CD14-positive monocyte (primary cell): ENCODE measurements around the gene TGM4. TPM values are rescaled to one million over a fixed set of nuclear protein-coding genes. Genes with fewer than 3 reads are reported as not detected.

ENCODE experiments used
- DNase-seq, 3 donors: peaks; one replicate each; pipeline ENCODE4 v3.0.0-alpha.2; 2011 to 2022
- H2AFZ ChIP-seq: 2 replicates; pipeline ENCODE4 v1.6.0; 2012; ENCODE audit warnings: mild to moderate bottlenecking, low read depth, low read length, inconsistent platforms; ENCODE audit not compliant: insufficient read depth, poor library complexity, severe bottlenecking
- H3K27ac ChIP-seq, 2 donors: 1 replicate in 1 of 2; 2 replicates in 1 of 2; pipeline ENCODE4 v1.5.1; 2012 to 2013; ENCODE audit warnings: low read length in 2 of 2, control low read depth in 1 of 2, inconsistent platforms in 1 of 2, low read depth in 1 of 2, mild to moderate bottlenecking in 1 of 2
- H3K27me3 ChIP-seq, 2 donors: one replicate each; pipeline versions ENCODE4 v1.6.0 to v1.6.1; 2011 to 2013; ENCODE audit warnings: low read length in 2 of 2; ENCODE audit not compliant: control insufficient read depth in 2 of 2, insufficient read depth in 2 of 2
- H3K36me3 ChIP-seq, 2 donors: replicated peaks in 1 of 2; 1 replicate in 1 of 2; 2 replicates in 1 of 2; pipeline versions ENCODE4 v1.5.1 to v1.6.1; 2012 to 2013; ENCODE audit warnings: low read length in 2 of 2, control low read depth in 1 of 2, inconsistent platforms in 1 of 2, mild to moderate bottlenecking in 1 of 2; ENCODE audit not compliant: insufficient read depth in 2 of 2, control insufficient read depth in 1 of 2
- H3K4me1 ChIP-seq, 2 donors: 1 replicate in 1 of 2; 2 replicates in 1 of 2; pipeline versions ENCODE4 v1.5.1 to v1.6.1; 2012 to 2013; ENCODE audit warnings: low read length in 2 of 2, control low read depth in 1 of 2, inconsistent platforms in 1 of 2, mild to moderate bottlenecking in 1 of 2, moderate library complexity in 1 of 2; ENCODE audit not compliant: insufficient read depth in 2 of 2, control insufficient read depth in 1 of 2
- H3K4me2 ChIP-seq: replicated peaks from 2 replicates; pipeline ENCODE3; 2012; ENCODE audit warnings: low read length, moderate library complexity, mild to moderate bottlenecking; ENCODE audit not compliant: poor library complexity, severe bottlenecking; ENCODE audit errors: extremely low read depth
- H3K4me3 ChIP-seq, 3 experiments: fragments of 200-600 bp in 1 of 3; sonication (generic) in 1 of 3; replicated peaks in 1 of 3; 1 replicate in 2 of 3; 2 replicates in 1 of 3; pipeline ENCODE4 v1.5.1; 2011 to 2013; ENCODE audit warnings: low read length in 3 of 3, mild to moderate bottlenecking in 3 of 3, control low read depth in 2 of 3, low read depth in 2 of 3, inconsistent platforms in 1 of 3, moderate library complexity in 1 of 3
- H3K79me2 ChIP-seq: 2 replicates; pipeline ENCODE4 v1.6.0; 2012; ENCODE audit warnings: mild to moderate bottlenecking, control low read depth, inconsistent platforms, low read length, moderate library complexity; ENCODE audit not compliant: insufficient read depth
- H3K9ac ChIP-seq: 2 replicates; pipeline ENCODE4 v1.6.0; 2017; ENCODE audit warnings: low read length, mild to moderate bottlenecking; ENCODE audit not compliant: insufficient read depth, poor library complexity, severe bottlenecking
- H3K9me3 ChIP-seq, 2 donors: replicated peaks in 1 of 2; 1 replicate in 1 of 2; 2 replicates in 1 of 2; pipeline versions ENCODE4 v1.5.1 to v1.6.1; 2012 to 2013; ENCODE audit warnings: low read length in 2 of 2, control low read depth in 1 of 2; ENCODE audit not compliant: control insufficient read depth in 1 of 2, insufficient read depth in 1 of 2
- H4K20me1 ChIP-seq: 2 replicates; pipeline ENCODE4 v1.6.0; 2012; ENCODE audit warnings: mild to moderate bottlenecking, low read length, control low read depth, moderate library complexity; ENCODE audit not compliant: insufficient read depth
- H3K27ac Mint-ChIP-seq, 7 donors: one replicate each; pipeline ENCODE4 v1.8.0; 2020; ENCODE audit warnings: mild to moderate bottlenecking in 7 of 7, mixed read lengths in 7 of 7, moderate library complexity in 6 of 7, inconsistent platforms in 2 of 7
- H3K27me3 Mint-ChIP-seq, 3 donors: one replicate each; pipeline ENCODE4 v1.8.0; 2021 to 2022; ENCODE audit warnings: low read depth in 3 of 3, mild to moderate bottlenecking in 3 of 3, mixed read lengths in 3 of 3, moderate library complexity in 3 of 3, inconsistent platforms in 1 of 3
- H3K36me3 Mint-ChIP-seq, 2 donors: one replicate each; pipeline ENCODE4 v1.8.0; 2020; ENCODE audit warnings: mixed read lengths in 2 of 2, inconsistent platforms in 1 of 2, mild to moderate bottlenecking in 1 of 2
- H3K4me1 Mint-ChIP-seq: one replicate; pipeline ENCODE4 v1.8.0; 2020; ENCODE audit warnings: mild to moderate bottlenecking, mixed read lengths
- H3K4me3 Mint-ChIP-seq, 2 donors: one replicate each; pipeline ENCODE4 v1.8.0; 2020; ENCODE audit warnings: mild to moderate bottlenecking in 2 of 2, mixed read lengths in 2 of 2, moderate library complexity in 1 of 2
- H3K9me3 Mint-ChIP-seq, 7 donors: one replicate each; pipeline ENCODE4 v1.8.0; 2020 to 2022; ENCODE audit warnings: mixed read lengths in 7 of 7, mild to moderate bottlenecking in 6 of 7, moderate library complexity in 6 of 7, inconsistent platforms in 2 of 7
- WGBS: methylation state at CpG from one replicate; pipeline ENCODE4 v1.1.5; 2013; ENCODE audit warnings: missing lambda C conversion rate; ENCODE audit not compliant: insufficient coverage; 5-methylcytosine and 5-hydroxymethylcytosine counted together
- intact Hi-C, 2 donors: fragments of 100-400 bp; cut with micrococcal nuclease; formaldehyde crosslinking; loops; one replicate each; pipeline versions ENCODE4 v1.15.0 to v1.15.1; 2023
- polyA plus RNA-seq, 3 donors: library from polyadenylated mRNA; depleted of rRNA in 1 of 3; unstranded in 2 of 3; stranded (reverse) in 1 of 3; fragments of 300-500 nt in 2 of 3; fragments of >200 nt in 1 of 3; fragmentation: Illumina TruSeq in 2 of 3; gene quantifications; 1 replicate in 2 of 3; 2 replicates in 1 of 3; pipeline ENCODE4 v1.2.3, GENCODE V29; 2012 to 2021
- TF ChIP-seq, protein P1 (sequence below): fragments of 200-600 bp; IDR thresholded peaks from one replicate; pipeline ENCODE4 v1.8.0; 2022; ENCODE audit warnings: antibody characterized with exemption, mild to moderate bottlenecking

TGM4 gene
- polyA plus RNA-seq, 3 donors = 0.04 TPM; not detected in 2

- Mint-ChIP-seq H3K27ac (no peak overlapping the region), H3K27me3 (peaks cover 13 to 34% (median 14%) of the 10 kb centered on the region in 3 donors), H3K9me3 (peaks cover 0 to 13% (median 10%) of the 10 kb centered on the region in 7 donors), H3K36me3 (no peaks in the 10 kb centered on the region), H3K4me1 (no peaks in the 10 kb centered on the region), H3K4me3 (no peak overlapping the region)
- H3K4me1 ChIP-seq = no peaks in the 10 kb centered on the region
- H3K9me3 ChIP-seq = no peaks in the 10 kb centered on the region
- H3K27ac ChIP-seq = no peak overlapping the region
- H3K36me3 ChIP-seq = no peaks in the 10 kb centered on the region
- H3K27me3 ChIP-seq = peaks cover 8% of the 10 kb centered on the region in 2 donors
- TF ChIP-seq, protein P1, sequence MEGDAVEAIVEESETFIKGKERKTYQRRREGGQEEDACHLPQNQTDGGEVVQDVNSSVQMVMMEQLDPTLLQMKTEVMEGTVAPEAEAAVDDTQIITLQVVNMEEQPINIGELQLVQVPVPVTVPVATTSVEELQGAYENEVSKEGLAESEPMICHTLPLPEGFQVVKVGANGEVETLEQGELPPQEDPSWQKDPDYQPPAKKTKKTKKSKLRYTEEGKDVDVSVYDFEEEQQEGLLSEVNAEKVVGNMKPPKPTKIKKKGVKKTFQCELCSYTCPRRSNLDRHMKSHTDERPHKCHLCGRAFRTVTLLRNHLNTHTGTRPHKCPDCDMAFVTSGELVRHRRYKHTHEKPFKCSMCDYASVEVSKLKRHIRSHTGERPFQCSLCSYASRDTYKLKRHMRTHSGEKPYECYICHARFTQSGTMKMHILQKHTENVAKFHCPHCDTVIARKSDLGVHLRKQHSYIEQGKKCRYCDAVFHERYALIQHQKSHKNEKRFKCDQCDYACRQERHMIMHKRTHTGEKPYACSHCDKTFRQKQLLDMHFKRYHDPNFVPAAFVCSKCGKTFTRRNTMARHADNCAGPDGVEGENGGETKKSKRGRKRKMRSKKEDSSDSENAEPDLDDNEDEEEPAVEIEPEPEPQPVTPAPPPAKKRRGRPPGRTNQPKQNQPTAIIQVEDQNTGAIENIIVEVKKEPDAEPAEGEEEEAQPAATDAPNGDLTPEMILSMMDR = no peak
- no CpG with 5 or more reads among the region's 4 CpGs for WGBS
- no peaks in the 10 kb centered on the region for H3K79me2 ChIP-seq
- no peak overlapping the region for H3K9ac ChIP-seq
- no peaks in the 10 kb centered on the region for H4K20me1 ChIP-seq
- H3K4me3 ChIP-seq = no peak overlapping the region
- DNase-seq = no peak
- no peak overlapping the region for H2AFZ ChIP-seq
- intact Hi-C loops = no loop called here
- H3K4me2 ChIP-seq = no peak overlapping the region
These were observed 33.2 kb downstream of the TGM4 start for GRCh38 chr3:44907612-44908011.

DNA sequence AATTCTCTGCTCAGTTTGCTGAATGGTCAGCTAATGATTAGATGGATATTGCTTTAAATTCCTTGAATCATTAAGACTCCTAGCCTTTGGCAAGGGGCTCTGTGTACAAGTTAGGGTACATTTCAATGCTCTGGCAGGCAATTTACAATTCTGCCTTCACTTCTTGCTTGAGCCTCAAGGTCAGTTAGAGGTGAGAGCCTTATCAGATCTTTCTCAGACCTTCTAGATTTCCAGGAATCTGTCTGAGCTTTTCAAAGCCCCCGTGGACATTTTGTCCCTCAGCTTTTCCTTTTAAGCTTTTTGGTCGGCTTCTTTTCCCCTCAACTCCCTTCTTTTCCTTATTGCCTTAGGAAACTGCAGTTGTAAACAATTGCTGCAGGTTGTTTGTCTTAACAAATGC, 34.7 kb downstream of the TGM4 start:
- Mint-ChIP-seq H3K36me3 (no peaks in the 10 kb centered on the region), H3K9me3 (peaks cover 0 to 13% (median 10%) of the 10 kb centered on the region in 7 donors), H3K27ac (no peak overlapping the region), H3K4me1 (no peaks in the 10 kb centered on the region), H3K27me3 (peaks cover 13 to 32% (median 14%) of the 10 kb centered on the region in 3 donors), H3K4me3 (no peak overlapping the region)
- H2AFZ ChIP-seq = no peak overlapping the region
- no peaks in the 10 kb centered on the region for H4K20me1 ChIP-seq
- H3K4me2 ChIP-seq = no peak overlapping the region
- no peaks in the 10 kb centered on the region for H3K4me1 ChIP-seq
- WGBS = no CpG with 5 or more reads among the region's 2 CpGs
- no peaks in the 10 kb centered on the region for H3K9me3 ChIP-seq
- peaks cover 8% of the 10 kb centered on the region in 2 donors for H3K27me3 ChIP-seq
- no peak for DNase-seq
- H3K36me3 ChIP-seq = no peaks in the 10 kb centered on the region
- no peaks in the 10 kb centered on the region for H3K79me2 ChIP-seq
- TF ChIP-seq, protein P1 = no peak
- intact Hi-C loops = no loop called here
- H3K27ac ChIP-seq = no peak overlapping the region
- no peak overlapping the region for H3K4me3 ChIP-seq
- H3K9ac ChIP-seq = no peak overlapping the region
